Tibial nerve (tissue), 3 donors: ENCODE results near the gene TDRD10.

ENCODE experiments used
- EP300 ChIP-seq, 2 donors: sonication (generic); formaldehyde crosslinking; IDR thresholded peaks; one replicate each; pipeline ENCODE4 v1.6.1; 2017; ENCODE audit warnings: antibody characterized with exemption in 2 of 2, mild to moderate bottlenecking in 1 of 2
- POLR2A ChIP-seq, 2 donors: fragments of 450-650 bp; IDR thresholded peaks; one replicate each; pipeline ENCODE4 v1.6.1; 2017; ENCODE audit warnings: antibody characterized with exemption in 2 of 2, mild to moderate bottlenecking in 2 of 2, moderate library complexity in 2 of 2

DNA sequence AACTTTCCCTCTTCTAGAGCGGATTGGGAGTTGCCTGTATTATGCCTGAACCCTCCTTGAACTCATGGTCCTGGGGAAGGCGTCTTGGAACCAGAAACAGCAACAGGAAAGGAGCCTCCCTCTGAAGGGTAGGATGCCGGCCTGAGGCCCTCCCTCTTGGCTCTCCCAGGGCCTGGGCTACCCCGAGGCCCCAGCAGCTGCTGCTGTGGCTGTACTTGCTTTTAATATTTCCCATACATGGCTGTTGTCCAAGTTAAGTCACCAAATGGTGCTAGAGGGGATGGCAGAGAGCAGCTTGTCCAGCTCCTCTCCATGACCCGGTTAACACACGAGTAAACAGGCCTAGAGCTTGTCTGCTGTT lies 76.0 kb downstream of the TDRD10 start:
- TF ChIP-seq POLR2A (IDR thresholded peaks at IDR 0.05) = no peak
- no peak for TF ChIP-seq EP300 (IDR thresholded peaks at IDR 0.05)
